ENCODE data around the gene PANX1.
"Not testable (repeated sequence)": the region's sequence is repeated elsewhere in the genome, so short reads cannot be mapped to it uniquely, and the experiment has no call there.

Gene PANX1

GRCh38 chr11:94150056-94150455 is 21.4 kb downstream of the PANX1 start:
- DNase-seq (ENCODE audit: low read depth), result no peak

- DNase-seq (ENCODE audit: low read depth), result no peak
These were observed 22.4 kb downstream of the PANX1 start for GRCh38 chr11:94150704-94151685.

- no peak for DNase-seq (ENCODE audit: low read depth)
These were observed 23.4 kb downstream of the PANX1 start for GRCh38 chr11:94151903-94152677.

GRCh38 chr11:94152678-94153065 is 24.0 kb downstream of the PANX1 start:
- DNase-seq (ENCODE audit: low read depth), result no peak

GRCh38 chr11:94153320-94153719 is 24.7 kb downstream of the PANX1 start:
- no peak for DNase-seq (ENCODE audit: low read depth)

- DNase-seq (ENCODE audit: low read depth), result no peak
These were observed 25.6 kb downstream of the PANX1 start for GRCh38 chr11:94154095-94154856.

GRCh38 chr11:94157339-94157738 is 28.7 kb downstream of the PANX1 start:
- not testable (repeated sequence) for DNase-seq (ENCODE audit: low read depth)

- DNase-seq (ENCODE audit: low read depth), result no peak
These were observed 40.2 kb downstream of the PANX1 start for GRCh38 chr11:94168882-94169281.

GRCh38 chr11:94169516-94169915 is 40.9 kb downstream of the PANX1 start:
- no peak for DNase-seq (ENCODE audit: low read depth)

GRCh38 chr11:94169930-94170545 is 41.4 kb downstream of the PANX1 start:
- DNase-seq (ENCODE audit: low read depth), result no peak

GRCh38 chr11:94170953-94171352 is 42.3 kb downstream of the PANX1 start:
- DNase-seq (ENCODE audit: low read depth), result no peak

GRCh38 chr11:94171693-94172440 is 43.2 kb downstream of the PANX1 start:
- no peak for DNase-seq (ENCODE audit: low read depth)

GRCh38 chr11:94175535-94175934 is 46.9 kb downstream of the PANX1 start:
- DNase-seq (ENCODE audit: low read depth), result no peak

GRCh38 chr11:94178331-94178730 is 49.7 kb downstream of the PANX1 start:
- no peak for DNase-seq (ENCODE audit: low read depth)

GRCh38 chr11:94179696-94180095 is 51.1 kb downstream of the PANX1 start:
- no peak for DNase-seq (ENCODE audit: low read depth)

- DNase-seq (ENCODE audit: low read depth), result no peak
These were observed 52.9 kb downstream of the PANX1 start for GRCh38 chr11:94181526-94181925.

- DNase-seq (ENCODE audit: low read depth), result no peak
These were observed 53.3 kb downstream of the PANX1 start for GRCh38 chr11:94181943-94182342.

GRCh38 chr11:94183251-94183885 is 54.7 kb downstream of the PANX1 start:
- DNase-seq (ENCODE audit: low read depth), result no peak

- DNase-seq (ENCODE audit: low read depth), result no peak
These were observed 55.2 kb downstream of the PANX1 start for GRCh38 chr11:94183886-94184264.

- no peak for DNase-seq (ENCODE audit: low read depth)
These were observed 55.7 kb downstream of the PANX1 start for GRCh38 chr11:94184362-94184761.

- no peak for DNase-seq (ENCODE audit: low read depth)
These were observed 56.2 kb downstream of the PANX1 start for GRCh38 chr11:94184846-94185245.
